DMS53 treated with DMSO at 0.1 percent for 48 hours (cell line): ENCODE data around the gene BPIFB1.

Experiments used
- DNase-seq: peaks from one replicate; lab custom pipeline; 2025; ENCODE audit not compliant: unreplicated experiment; lab: John Stamatoyannopoulos, UW

The BPIFB1 gene

DNA sequence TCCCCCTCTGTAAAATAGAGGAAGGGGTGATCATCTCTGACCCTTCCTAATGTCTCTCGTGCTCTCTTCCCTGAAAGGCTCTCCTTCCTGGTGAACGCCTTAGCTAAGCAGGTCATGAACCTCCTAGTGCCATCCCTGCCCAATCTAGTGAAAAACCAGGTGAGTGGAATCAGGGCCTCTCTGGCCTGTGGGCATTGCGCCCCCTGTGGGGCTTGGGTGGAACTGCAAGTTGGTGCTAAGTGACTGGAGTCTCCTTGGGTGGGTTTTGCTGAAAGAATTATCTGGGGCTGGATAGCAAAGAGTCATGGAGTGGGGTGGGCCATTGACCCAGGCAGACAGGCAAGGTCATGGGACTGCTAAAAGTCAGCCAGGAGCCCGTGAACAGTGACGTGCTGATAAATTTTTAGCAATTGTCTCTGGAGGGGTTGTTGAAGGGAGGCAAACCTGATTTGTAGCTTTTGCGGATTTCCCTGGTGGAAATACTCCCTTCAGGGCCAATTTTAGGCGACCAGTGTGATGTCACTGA lies 8.9 kb downstream of the BPIFB1 start:
- peak; percentile 38 for DNase-seq

DNA sequence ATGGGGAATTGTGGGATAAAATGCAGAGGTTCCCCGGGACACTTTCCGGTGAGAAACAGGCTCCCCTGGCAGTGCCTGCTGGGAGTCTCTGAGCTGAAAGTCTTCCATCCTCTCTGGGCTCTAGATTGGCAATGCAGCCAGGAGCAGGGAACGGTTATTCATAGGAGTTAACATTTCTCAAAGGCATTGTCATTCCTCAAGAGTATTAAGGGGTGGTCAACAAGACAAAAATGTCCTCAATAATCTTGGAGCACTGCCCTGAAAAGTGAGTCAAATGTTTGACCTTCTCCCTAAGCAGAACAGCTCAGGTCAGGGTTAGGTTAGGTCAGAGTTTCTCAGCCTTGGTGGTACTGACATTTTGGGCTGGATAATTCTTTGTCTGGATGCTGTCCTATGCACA lies 13.2 kb downstream of the BPIFB1 start:
- DNase-seq, result no peak

DNA sequence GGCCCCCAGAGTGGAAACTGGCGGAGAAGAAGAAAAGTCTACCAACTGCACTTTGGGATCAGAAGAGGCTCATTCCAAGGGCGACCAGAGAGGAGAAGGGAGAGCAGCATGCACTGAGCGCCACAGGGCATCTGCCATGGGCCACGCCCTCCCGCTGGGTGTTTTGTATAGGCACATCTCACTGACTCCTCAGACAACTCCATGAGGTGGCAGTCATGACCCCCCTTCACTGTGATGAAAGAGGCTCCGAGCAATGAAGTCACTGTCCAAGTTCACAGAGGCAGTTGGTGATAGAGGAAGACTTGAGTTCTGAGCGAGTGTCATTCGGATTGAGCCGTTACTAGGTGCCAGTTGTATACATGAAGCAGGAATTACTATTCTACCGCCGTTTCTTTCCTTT lies 15.4 kb downstream of the BPIFB1 start:
- DNase-seq, result no peak

DNA sequence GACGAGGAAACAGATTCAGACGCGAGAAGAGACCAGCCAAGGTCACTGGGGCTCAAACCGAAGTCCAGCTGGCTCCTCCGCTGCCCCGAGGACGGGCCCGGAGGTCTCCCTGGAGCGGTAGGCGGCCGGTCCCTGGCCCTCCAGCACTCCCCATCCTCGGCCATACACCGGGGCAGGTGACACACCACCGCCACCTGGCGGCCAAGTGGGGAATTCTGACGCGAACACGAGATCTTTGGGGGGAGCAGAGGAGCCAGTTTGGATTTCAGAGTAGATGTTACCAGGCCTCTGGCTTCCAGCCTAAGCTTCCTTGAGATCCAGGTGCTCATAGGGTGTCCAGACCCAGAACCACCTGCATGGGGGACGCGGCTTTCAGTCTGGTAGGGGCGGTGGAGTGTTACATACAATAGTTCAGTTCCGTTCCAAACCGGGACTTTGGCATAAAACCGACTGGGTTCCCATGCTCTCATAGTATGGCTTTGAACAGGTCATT lies 16.1 kb downstream of the BPIFB1 start:
- DNase-seq, result peak; percentile 47

DNA sequence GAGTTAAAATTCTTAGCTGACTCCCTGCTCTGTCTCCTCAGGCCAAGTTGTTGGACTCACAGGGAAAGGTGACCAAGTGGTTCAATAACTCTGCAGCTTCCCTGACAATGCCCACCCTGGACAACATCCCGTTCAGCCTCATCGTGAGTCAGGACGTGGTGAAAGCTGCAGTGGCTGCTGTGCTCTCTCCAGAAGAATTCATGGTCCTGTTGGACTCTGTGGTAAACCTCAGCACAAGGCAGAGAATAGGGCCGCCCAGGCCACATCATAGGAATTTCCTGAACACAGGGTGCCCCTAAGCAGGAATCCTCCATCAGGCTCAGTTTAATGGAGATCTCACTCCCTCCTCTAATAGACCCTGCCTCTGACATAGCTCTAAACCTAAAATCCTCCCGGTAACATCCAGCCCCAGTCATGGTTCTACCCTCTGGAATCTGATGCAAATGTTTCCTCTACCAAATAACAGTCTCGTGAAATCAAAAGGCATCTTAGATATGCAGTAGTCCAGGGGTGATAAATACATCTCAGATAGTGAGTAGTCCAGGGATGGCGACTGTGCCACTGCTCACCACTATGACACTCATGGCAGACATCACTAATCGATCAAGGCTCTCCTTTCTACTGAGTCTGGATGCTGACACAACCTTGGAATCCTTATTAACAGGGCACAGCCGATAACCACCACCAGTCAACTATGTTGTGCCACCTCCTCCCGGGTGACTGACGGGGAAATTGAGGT lies 18.3 kb downstream of the BPIFB1 start:
- DNase-seq, result no peak

DNA sequence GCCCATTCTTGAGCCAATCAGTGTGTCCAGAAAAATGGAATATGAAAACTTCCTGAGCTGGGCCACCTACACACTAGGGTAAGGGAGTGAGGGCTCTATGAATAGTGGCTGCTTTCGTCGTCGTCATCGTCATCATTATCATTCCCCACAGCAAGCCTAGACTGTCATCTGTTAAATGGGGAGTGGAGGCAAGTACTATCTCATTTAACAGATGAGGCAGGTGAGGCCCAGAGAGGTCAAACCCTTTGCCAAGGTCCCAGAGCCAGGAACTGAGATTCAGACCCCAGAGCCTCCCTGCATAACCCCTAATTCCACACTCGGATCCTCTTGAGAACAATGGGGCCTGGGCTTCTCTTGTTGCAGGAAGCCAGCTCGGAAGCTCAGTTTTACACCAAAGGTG lies 20.6 kb downstream of the BPIFB1 start:
- DNase-seq, result no peak

DNA sequence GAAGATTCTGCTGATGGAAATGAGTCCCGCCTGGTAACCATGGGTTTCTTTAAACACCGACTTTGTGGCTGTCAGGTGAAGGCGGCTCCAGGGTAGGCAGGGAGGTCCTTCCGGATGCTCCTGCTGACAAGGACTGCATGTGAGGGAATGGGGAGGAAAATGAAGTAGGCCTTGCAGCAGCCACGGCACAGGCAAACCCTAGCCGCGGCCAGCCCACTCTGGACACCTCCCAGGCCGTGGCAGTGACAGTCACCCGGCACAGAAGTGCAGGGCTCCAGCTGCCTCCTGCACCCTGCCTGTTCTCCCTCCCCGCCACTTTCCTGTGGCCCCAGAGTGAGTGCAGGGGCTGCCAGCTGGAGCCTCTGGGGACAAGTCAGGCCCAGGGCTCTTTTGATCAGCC lies 21.0 kb downstream of the BPIFB1 start:
- DNase-seq, result no peak

DNA sequence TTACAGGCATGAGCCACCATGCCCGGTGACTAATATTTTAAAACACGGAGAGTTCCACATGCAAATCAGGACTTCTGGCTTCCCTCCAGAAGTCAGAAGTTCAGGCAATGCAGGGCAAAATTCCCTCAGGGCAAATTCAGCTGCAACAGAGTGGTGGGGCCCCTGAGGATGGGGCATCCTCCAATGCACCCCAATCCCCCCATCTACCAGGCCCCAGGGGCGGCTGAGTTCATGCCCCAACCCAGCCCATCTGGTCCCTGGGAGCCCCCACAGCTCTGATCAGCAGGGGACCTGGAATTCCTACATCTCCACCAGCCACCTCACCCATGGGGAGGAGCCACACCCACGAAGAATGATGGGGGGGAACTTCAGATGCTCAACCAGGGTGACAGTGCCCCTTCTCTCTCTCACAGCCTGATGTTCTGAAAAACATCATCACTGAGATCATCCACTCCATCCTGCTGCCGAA lies 22.6 kb downstream of the BPIFB1 start:
- no peak for DNase-seq

DNA sequence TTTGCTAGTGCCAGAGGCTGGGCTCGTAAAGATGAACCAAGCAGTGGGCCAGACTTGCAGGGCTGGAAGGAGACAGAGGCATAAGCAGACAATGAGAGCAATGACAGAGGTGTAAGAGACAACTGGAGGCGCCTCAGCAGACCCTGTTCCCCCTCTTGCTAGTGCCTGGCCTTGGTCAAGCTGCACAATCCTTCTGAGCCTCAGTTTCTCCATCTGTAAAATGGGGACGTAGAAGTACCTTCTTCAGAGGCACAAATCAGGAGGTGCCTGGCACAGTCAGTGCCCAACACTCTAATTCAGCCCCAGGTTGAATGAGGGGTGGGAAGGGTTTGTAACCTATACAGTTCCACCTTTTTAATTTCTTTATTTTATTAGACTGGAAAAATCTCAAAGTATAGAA lies 23.2 kb downstream of the BPIFB1 start:
- no peak for DNase-seq

DNA sequence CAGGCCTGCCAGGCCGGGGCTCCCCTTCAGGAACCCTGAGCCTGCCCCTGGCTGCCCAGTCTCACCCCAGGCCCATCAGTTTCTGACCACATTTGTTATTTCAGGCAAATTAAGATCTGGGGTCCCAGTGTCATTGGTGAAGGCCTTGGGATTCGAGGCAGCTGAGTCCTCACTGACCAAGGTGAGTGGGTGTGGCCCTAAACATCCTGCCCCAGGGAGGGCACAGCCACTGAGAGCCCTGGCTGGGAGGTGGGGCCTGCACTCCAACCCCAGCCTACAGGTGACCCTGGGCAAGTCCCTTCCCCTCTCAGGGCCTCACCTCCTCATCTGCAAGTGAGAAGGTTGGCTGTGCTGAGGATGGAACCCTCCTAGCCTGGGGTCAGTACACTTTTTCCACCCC lies 23.8 kb downstream of the BPIFB1 start:
- no peak for DNase-seq

DNA sequence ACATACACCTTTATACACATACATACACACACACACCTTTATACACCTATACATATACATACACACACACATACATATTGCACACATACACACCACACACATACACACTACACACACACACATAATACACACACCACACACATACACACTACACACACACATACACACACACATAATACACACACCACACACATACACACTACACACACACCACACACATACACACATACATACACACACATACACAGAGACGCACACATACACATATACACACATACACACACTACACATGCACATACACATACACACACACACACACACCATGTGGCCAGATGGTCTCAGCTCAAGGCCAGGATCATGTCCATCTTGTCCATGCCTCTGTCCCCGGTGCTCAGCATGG lies 25.7 kb downstream of the BPIFB1 start:
- no peak for DNase-seq

DNA sequence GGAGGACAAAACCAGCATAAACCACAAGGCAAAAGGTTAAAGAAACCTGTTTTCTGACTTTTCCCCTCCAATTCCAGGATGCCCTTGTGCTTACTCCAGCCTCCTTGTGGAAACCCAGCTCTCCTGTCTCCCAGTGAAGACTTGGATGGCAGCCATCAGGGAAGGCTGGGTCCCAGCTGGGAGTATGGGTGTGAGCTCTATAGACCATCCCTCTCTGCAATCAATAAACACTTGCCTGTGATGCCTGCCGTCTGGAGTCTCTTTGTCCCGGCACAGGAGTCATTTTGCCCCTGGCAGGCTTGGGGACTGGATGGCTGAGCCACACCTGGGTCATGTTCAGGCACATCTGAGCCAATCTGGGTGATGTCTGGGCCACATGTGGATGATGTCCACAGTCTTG lies 26.6 kb downstream of the BPIFB1 start:
- DNase-seq, result no peak

DNA sequence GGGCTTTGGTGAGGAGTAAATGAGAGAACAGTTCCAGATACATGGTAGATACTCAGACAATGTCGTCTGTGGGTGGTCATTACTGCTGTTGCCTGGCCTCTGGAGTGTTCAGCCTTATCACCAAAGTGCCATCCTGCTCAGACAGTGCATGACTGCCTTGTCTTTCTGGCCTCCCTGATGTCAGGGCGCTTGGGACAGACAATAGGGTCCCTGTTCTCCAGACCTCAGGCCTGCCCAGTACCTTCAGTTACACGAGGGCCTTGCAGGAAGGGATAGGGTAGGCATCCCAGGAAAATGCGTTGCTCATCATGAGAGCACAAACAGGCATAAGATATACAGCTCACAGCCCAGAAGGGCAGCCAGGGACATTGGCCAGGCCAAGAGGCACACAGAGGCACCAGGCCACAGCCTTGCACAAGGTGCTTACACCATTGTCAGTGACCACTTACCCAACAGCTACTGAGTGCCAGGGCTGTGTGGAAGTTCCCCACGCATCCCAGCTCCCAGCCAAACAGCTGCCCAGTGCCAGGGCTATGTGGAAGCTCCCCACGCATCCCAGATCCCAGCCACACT lies 27.4 kb downstream of the BPIFB1 start:
- DNase-seq, result no peak

DNA sequence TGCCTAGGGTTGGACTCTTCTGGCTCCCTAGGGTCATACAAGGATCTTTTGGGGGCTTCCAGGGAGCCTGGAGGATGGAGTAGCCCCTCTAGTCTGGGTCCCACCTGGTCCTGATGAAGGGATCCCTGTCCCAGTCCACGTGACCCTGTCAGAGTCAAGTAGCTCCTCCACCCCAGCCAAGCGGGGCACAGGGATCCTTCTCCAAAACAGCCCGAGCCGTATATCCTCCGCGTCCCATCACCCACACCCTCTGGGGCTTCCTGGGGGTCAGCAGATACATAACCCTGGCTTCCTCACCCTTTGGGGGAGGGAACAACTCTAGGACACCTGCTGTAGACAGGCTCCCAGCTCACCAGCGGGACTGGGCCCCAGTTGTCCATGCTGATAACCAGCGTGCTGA lies 28.0 kb downstream of the BPIFB1 start:
- DNase-seq, result no peak

DNA sequence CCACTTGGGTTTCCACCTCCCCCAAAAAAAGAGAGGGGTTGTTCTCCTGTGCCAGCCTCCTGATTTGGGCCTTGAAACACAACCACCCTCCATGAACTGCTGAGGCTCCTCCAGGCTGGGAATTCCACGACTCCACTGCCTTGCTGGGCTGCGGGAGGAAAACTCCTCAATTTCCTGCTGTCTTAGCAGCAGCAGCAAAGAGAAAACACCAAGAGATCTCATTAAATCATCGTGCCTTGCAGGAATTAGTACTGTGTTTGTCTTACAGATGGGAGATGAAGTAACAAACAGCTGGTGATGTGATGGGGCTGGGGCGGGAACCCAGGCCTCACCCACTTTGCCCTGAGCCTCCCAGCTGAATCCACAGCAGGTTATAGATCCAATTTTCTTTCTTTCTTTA lies 29.0 kb downstream of the BPIFB1 start:
- DNase-seq, result no peak

DNA sequence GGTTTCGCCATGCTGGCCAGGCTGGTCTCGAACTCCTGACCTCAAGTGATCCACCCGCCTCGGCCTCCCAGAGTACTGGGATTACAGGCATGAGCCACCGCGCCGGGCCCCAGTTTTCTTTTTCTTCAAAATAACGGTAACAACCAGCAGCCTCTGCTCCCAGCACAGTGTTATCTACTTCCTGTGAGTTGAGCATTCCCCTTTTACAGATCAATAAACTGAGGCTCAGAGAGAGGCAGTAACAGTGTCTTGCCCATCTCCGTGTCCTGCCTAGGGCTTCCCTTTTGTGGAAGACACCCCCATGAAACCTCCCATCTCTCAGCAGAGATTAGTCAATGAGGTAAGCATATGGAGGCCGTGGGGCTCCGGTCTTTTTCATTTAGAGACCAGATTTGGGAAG lies 29.6 kb downstream of the BPIFB1 start:
- no peak for DNase-seq

DNA sequence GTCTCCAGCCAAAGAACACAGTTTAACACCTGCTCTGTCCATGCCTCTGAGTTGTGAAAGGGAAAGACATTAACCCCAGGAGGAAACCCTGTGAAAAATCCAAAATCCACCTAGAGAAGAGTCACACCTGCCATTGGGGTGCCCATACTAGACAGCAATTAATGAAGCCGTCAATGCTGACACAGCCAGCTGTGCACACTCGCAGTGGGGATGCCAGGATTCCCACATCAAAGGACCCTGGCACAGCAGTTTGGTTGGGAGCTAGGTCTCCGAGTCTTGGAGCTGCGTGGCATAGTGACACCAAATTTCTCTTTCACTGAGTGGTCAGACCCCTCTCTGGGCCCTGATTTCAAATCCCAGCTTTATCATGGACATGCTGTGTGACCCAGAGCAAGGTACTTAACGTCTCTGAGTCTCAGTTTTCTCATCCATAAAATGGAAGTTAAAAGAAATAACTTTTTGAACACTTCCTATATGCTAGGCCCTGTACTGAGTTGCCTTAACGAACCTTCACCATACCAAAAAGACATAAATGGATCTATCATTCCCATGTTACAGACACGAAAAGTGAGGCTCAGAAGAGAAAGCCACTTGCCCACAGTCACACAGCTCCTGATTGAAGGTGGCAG lies 30.8 kb downstream of the BPIFB1 start:
- DNase-seq, result no peak

DNA sequence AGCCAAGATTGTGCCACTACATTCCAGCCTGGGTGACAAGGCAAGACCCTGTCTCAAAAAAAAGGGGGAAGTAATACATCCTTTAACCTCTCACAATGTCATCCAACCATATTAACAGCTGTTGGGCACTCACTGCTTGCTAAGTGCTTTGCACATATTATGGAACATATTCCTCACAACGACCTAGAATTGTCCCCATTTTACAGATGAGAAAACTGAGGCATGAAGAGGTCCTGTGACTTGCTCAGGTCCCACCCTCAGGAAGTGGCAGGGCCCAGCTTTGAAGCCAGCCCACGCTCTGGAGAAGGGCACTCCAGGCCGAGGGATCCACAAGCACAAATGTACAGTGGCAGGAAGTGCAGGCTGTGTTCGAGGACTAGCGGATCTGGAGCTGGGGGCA lies 33.3 kb downstream of the BPIFB1 start:
- no peak for DNase-seq

DNA sequence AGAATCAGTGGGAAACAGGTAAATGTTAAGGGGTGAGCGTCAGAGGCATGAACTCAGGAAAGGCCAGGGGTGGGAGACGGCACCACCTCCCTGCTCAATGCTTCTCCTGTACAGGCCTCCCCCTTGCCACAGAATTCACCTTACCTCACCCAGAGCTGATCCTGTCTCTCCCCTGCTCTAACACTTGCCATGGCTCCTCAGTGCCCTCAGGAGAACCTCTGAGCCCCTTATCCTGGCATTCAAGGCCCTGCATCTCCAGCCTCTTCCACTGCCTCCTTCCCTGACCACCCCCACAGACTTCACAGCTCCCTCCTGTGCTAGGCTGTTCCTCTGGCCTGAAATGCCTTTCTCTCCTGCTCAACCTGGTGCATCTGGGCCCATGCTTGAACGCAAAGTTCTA lies 33.9 kb downstream of the BPIFB1 start:
- no peak for DNase-seq

DNA sequence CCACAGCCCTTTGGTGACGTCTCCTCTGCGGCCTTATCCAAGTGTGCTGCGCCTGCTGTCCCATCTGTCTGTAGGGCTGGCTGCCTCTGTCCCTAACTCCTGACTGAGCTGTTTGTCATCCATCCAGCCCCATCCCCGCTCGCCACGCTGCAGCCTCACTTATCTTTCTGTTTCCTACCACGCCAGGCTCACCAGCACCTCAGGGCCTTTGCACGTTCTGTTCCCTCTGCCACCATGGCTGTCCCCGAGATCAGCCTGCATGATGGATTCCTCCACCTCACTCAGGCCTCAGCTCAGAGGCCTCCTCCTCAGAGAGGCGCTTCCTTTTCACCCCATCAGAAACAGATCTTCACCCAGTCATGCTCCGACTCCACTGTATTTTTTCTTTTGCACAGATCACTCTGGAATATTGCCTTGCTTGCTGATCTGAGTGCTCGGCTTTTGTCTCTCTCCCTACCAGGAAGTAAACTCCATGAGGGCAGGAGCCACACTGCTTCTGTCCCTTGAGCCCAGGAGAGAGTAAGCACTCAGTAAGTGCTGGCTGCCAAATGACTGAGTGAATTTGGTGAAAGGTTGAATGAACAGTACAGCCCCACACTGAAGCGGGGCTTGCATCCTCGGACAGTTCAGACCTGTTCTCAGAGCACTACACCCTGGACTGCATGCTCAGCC lies 34.5 kb downstream of the BPIFB1 start:
- DNase-seq, result no peak

DNA sequence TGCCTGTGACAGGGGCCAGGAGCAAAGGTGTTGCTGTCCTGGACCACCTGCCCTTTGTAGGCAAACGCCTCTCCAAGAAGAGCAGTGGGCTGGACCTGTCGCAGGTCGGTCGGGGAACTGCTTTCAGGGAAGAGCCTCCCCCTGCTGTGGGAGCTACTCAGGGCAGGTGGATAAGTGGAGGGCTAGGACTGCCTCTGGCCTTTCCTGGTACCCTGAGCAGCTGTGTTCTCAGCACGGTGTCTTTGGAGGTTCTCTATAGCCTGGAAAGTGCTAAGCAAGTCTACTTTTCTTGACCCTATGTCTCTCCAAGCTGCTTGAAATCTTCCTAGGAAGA lies 35.0 kb downstream of the BPIFB1 start:
- DNase-seq, result no peak

DNA sequence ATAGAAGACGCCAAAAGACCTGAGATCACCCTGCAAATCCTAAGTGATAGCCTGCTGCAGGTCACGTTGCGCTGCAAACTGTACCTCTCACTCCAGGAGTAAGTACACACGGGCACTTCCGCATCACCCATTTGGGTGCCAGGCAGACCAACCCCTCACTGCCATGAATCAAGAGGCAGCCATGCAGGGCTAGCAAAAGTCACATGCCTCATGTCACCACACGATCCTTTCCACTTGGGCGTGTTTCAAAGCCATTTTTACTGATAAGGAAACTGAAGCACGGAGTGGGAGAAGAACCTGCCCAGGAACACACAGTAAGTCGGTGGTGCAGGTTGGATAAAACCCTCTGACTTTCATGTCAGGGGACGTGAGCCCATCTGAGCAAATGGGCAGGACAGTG lies 37.0 kb downstream of the BPIFB1 start:
- no peak for DNase-seq
